Ishikawa (cell line): Measurements from ENCODE around the gene MUC21.

Experiments
- CEBPB ChIP-seq: IDR thresholded peaks from 2 replicates; pipeline ENCODE4 v1.6.1; 2012
- CREB1 ChIP-seq: IDR thresholded peaks from 2 replicates; pipeline ENCODE4 v1.6.1; 2012; ENCODE audit warnings: low read depth
- EGR1 ChIP-seq: IDR thresholded peaks from 2 replicates; pipeline ENCODE4 v1.6.1; 2012
- EP300 ChIP-seq: IDR thresholded peaks from 2 replicates; pipeline ENCODE4 v1.6.1; 2012; ENCODE audit warnings: borderline replicate concordance
- FOXM1 ChIP-seq: IDR thresholded peaks from 2 replicates; pipeline ENCODE4 v1.6.1; 2012; ENCODE audit warnings: low read depth, borderline replicate concordance
- NFIC ChIP-seq: IDR thresholded peaks from 2 replicates; pipeline ENCODE4 v1.6.1; 2012
- RAD21 ChIP-seq: IDR thresholded peaks from 2 replicates; pipeline ENCODE4 v1.6.1; 2012; ENCODE audit warnings: low read depth
- TAF1 ChIP-seq: IDR thresholded peaks from 2 replicates; pipeline ENCODE4 v1.6.1; 2012; ENCODE audit warnings: low read depth, mild to moderate bottlenecking
- TCF12 ChIP-seq: IDR thresholded peaks from 2 replicates; pipeline ENCODE4 v1.6.1; 2012; ENCODE audit warnings: low read depth
- TEAD4 ChIP-seq: IDR thresholded peaks from 2 replicates; pipeline ENCODE4 v1.6.1; 2012
- YY1 ChIP-seq: IDR thresholded peaks from 2 replicates; pipeline ENCODE4 v1.6.1; 2012; ENCODE audit warnings: low read depth
- ZBTB7A ChIP-seq: IDR thresholded peaks from 2 replicates; pipeline ENCODE4 v1.6.1; 2012; ENCODE audit warnings: low read depth
- TF ChIP-seq, protein P1 (sequence below): IDR thresholded peaks from 2 replicates; pipeline ENCODE4 v1.6.1; 2012
- TF ChIP-seq, protein P2 (sequence below): IDR thresholded peaks from 2 replicates; pipeline ENCODE4 v1.6.1; 2012
- TF ChIP-seq, protein P3 (sequence below): IDR thresholded peaks from 2 replicates; pipeline ENCODE4 v1.6.1; 2012; ENCODE audit warnings: low read depth, mild to moderate bottlenecking

The MUC21 gene

DNA sequence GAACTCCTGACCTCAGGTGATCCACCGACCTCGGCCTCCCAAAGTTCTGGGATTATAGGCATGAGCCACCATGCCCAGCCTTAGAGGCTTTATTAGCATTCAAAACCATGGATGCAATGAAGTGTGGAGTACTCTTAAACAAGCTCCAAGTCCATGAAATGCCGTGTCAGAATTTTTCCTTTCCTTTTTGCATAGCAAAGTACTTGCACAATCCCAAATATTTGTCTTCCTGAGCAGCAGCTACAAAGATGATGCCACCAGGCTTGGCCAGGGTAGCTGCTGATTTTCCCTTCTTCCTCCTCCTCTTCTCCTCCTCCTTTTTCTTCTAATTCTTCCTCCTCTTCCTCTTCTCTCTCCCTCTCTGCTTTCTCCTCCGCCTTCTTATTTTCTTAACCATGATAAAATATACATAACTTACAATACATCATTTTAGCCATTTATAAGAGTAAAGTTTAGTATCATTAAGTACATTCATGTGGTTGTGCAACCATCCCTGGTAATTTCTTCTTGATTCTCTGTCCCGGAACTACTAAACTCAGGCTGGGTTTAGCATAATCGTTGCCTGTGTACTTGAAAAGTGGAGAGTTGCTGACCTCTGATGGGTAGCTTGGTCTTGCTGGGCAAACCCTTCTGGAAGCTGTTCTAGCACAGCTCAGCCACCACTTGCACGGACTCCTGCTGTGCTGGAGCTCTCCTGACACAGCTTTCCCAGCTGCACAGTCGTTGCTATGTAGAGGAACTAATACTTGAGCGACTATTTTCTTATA is 22.4 kb upstream of the MUC21 start:
- TF ChIP-seq, protein P1, sequence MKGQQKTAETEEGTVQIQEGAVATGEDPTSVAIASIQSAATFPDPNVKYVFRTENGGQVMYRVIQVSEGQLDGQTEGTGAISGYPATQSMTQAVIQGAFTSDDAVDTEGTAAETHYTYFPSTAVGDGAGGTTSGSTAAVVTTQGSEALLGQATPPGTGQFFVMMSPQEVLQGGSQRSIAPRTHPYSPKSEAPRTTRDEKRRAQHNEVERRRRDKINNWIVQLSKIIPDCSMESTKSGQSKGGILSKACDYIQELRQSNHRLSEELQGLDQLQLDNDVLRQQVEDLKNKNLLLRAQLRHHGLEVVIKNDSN = no peak
- TF ChIP-seq NFIC (no peak), YY1 (no peak), EGR1 (no peak), TEAD4 (no peak), ZBTB7A (no peak), TCF12 (no peak), TAF1 (no peak), EP300 (no peak), RAD21 (no peak), FOXM1 (no peak), CEBPB (no peak), CREB1 (no peak)
- TF ChIP-seq, protein P2, sequence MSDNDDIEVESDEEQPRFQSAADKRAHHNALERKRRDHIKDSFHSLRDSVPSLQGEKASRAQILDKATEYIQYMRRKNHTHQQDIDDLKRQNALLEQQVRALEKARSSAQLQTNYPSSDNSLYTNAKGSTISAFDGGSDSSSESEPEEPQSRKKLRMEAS = no peak

DNA sequence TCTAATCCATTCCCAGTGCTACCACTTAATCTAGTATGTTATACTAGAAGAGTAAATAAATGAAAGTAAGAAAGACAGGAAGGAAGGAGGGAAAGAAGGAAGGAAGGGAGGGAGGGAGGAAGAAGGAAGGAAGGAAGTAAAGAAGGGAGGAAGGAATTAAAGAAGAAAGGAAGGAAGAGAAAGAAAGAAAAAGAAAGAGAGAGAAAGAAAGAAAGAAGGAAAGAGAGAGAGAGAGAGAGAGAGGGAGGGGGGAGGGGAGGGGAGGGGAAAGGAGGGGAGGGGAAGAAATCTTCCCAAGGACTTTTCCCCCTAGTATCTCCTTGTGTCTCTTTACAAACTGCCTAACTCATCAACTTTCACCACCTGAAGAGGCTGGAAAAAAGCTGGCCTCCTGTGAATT is 20.8 kb upstream of the MUC21 start:
- TF ChIP-seq YY1 (no peak), CREB1 (no peak), TCF12 (no peak), FOXM1 (no peak), EP300 (no peak), TAF1 (no peak), TEAD4 (no peak), RAD21 (no peak)
- TF ChIP-seq, protein P3, sequence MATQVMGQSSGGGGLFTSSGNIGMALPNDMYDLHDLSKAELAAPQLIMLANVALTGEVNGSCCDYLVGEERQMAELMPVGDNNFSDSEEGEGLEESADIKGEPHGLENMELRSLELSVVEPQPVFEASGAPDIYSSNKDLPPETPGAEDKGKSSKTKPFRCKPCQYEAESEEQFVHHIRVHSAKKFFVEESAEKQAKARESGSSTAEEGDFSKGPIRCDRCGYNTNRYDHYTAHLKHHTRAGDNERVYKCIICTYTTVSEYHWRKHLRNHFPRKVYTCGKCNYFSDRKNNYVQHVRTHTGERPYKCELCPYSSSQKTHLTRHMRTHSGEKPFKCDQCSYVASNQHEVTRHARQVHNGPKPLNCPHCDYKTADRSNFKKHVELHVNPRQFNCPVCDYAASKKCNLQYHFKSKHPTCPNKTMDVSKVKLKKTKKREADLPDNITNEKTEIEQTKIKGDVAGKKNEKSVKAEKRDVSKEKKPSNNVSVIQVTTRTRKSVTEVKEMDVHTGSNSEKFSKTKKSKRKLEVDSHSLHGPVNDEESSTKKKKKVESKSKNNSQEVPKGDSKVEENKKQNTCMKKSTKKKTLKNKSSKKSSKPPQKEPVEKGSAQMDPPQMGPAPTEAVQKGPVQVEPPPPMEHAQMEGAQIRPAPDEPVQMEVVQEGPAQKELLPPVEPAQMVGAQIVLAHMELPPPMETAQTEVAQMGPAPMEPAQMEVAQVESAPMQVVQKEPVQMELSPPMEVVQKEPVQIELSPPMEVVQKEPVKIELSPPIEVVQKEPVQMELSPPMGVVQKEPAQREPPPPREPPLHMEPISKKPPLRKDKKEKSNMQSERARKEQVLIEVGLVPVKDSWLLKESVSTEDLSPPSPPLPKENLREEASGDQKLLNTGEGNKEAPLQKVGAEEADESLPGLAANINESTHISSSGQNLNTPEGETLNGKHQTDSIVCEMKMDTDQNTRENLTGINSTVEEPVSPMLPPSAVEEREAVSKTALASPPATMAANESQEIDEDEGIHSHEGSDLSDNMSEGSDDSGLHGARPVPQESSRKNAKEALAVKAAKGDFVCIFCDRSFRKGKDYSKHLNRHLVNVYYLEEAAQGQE = no peak
- TF ChIP-seq, protein P2 = no peak

DNA sequence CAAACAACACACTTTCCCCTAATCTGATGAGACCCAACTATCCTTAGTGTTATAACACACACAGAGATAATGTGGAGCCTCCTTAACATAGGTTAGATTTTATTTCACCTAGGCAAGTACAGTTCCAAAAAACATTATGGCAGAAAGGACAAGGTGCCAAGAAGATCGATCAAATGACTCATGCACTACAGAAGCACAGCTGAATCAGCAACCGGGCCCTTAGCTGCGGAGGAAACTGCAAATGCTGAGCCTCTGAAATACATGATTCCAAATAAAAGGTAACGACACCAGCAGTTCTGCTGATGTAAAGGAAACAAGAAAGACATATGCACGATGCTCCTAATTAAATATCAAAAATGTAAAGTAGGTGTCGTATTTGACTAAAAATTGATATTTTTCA is 19.9 kb upstream of the MUC21 start:
- TF ChIP-seq CEBPB (no peak), RAD21 (no peak), CREB1 (no peak), TAF1 (no peak), EGR1 (no peak), NFIC (no peak), FOXM1 (no peak), EP300 (no peak), YY1 (no peak), TEAD4 (no peak), TCF12 (no peak)
- TF ChIP-seq, protein P2 = no peak
- TF ChIP-seq, protein P1 = no peak
- TF ChIP-seq, protein P3 = no peak

DNA sequence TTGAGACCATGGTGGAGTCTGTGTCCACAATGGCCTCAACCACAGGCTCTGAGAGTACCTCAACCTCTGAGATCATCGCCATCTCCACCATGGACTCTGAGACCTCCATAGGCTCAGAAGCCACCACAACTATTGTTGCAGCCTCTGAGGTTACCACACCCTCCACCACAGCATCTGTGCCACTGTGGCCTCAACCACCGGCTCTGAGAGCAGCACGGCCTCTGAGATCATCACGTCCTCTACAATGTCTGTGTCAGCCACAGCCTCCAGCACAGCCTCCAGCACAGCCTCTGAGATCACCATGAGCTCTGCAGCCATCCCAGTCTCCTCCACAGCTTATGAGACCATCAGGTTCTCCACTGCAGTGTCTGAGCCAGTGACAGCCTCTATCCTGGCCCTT is 19.4 kb upstream of the MUC21 start:
- no peak for TF ChIP-seq YY1
- TF ChIP-seq, protein P1 = no peak
- no peak for TF ChIP-seq TEAD4
- no peak for TF ChIP-seq TCF12
- TF ChIP-seq, protein P3 = no peak
- TF ChIP-seq ZBTB7A = no peak
- TF ChIP-seq FOXM1 = no peak
- TF ChIP-seq EGR1 = no peak
- no peak for TF ChIP-seq TAF1
- TF ChIP-seq, protein P2 = no peak
